Anterior cingulate cortex (tissue), 58 donors: ENCODE data around the gene SAA2.
"Not testable (repeated sequence)": the region's sequence is repeated elsewhere in the genome, so short reads cannot be mapped to it uniquely, and the experiment has no call there.

ENCODE experiments used
- DNase-seq, 58 donors: peaks; one replicate each; lab custom pipeline; 2025; lab: John Stamatoyannopoulos, UW

SAA2 gene

DNA sequence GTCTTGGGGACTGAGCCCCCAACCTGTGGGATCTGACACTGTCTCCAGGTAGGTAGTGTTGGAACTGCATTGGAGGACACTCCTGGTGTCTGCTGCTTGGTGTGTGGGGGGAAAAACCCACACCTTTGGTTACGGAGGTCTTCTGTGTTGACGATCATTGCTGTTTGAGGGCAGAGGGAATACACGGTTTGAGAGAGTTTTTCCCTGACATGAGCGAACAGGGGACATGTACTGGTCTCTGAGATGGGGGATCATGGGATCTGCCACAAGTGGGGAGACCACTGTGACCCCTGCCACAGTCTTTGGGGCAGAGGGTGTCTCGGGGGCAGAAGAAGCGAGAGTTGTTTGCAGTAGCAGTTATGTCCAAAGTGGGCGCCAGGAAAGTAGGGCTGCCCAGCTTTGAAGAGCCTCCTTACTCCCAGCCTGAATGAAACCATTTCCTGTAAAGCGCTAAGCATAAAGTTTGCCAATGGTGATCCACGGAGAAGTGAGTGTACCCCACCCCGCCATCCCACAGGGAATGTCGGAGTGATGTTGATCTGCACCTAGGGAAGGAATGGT, 5.4 kb upstream of the SAA2 start:
- no peak for DNase-seq

DNA sequence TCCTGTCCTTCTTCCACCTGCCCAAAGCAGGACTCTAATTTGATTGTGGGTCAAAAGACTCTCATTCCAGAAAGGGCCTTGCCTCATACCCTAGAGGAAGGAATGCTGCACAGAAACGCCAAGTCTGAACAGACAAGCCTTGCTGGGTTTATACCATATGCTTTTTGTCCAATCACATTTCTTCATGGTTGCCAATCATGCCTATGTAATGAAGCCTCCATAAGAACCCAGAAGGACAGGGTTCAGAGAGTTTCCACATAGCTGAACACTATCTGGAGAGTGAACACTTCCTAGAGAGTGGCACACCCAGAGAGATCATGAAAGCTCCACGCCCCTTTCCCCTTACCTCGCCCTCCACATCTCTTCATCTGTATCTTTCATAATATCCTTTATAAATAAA, 4.8 kb upstream of the SAA2 start:
- no peak for DNase-seq

DNA sequence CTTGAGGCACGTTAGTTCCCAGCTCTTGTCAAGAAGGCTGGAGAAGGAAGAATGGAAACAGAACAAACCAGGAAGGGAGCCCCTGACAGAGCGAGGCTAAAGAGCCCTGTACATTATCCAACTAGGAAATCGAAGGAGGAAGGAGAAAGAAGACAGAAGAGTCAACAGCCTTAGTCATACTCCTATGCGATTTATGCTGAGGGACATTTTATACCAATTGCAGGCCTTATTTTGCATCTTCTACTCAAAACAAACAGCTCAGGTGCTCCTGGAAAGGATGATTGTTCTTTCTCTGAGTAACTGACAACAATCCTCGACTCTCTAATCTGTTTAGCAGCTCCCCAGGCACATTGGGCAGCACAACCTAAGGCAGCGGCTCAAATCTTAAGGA, 1.3 kb downstream of the SAA2 start:
- DNase-seq: not testable (repeated sequence)

DNA sequence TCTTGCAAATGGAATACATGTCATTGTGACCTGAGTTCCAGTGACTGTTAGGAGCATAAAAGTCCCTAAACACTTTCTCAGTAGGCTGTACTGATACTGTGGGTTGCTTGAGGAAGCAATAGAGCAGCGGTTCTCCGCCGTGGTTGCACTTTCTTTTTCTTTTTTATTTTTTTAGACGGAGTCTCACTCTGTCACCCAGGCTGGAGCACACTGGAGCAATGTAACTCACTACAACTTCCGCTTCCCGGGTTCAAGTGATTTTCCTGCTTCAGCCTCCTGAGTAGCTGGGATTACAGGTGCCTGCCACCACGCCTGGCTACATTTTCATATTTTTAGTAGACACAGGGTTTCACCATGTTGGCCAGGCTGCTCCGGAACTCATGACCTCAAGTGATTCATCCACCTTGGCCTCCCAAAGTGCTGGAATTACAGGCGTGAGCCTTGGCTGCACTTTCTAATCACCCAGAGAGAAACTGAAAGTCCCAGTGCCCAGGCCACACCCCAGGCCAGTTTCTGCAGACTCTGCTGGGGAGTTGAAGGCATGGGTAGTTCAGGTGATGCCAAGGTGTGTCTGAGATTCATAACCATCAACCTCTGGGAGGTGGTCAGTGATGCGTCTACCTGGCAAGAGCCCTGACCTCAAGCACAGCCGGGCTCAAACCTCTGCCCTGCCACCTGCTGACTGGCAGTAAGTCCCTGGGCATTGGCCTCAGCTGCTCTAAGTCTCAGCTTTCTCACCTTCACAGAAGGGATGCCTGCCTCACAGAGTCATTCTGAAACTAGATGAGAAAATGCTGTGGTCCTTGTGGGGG, 1.9 kb downstream of the SAA2 start:
- DNase-seq: not testable (repeated sequence)

DNA sequence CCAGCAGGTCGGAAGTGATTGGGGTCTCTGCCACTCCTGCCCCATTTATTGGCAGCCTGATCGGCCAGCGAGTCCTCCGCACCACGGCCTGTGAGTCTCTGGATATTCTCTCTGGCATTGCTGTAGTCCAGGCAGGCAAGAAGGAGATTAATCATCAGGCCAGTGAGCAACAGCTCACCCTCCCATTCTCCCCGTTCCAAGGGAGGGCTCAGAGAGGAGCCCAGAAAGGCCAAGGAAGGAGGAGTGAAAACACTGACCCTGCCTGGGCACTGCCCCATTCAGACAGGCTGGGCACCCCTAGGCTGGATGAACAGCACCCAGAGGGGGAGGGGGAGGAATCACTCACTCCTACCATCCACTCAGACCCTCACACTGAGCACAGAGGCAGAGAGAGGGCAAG, 3.1 kb downstream of the SAA2 start:
- no peak for DNase-seq

DNA sequence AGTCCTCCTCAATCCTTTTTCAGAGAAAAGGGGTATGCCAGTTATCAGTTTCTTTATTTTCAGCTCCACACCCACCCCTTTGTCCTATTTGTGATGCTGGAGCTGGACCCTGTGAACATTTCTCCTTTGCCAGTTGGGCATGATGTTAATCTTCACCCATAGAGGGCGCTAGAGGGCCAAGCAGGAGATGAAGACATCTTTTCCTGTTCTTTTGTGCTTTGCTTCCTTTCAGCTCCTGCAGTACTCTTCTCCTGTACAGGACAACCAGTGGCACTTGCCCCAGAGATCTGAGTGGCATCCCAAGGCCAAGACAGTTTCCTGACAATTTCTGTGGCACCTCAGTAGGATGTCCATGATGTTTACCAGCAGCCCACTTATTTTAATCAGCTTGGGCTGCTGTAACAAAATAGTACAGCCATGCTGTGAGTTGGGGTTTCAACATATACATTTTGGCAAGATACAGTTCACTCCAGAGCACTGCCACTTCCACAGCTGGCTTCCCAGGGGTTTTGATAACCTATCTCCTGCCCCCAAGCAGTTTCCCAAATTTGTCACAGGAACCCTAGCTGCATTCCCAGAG, 4.6 kb downstream of the SAA2 start:
- peak in 10 of 58 donors; percentile 4 to 18 (median 9) for DNase-seq

DNA sequence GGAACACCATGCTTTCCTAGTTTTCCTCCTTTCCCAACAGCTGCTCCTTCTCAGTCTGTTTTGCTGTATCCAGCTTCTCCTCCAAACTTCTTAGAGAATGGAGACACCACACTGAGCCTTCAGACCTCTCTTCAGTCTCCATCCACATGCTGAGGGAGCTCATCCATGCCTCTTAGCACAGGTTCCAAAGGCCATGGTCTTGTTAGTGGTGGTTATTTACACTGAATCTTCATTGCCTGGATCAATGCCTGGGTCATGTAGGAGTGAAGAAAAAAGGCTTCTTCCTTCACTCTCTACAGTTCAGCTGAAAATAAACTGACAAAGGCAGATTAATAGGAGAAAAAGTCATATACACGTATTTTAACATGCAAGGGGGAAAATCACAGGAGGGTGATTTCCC, 8.8 kb downstream of the SAA2 start:
- DNase-seq: no peak

DNA sequence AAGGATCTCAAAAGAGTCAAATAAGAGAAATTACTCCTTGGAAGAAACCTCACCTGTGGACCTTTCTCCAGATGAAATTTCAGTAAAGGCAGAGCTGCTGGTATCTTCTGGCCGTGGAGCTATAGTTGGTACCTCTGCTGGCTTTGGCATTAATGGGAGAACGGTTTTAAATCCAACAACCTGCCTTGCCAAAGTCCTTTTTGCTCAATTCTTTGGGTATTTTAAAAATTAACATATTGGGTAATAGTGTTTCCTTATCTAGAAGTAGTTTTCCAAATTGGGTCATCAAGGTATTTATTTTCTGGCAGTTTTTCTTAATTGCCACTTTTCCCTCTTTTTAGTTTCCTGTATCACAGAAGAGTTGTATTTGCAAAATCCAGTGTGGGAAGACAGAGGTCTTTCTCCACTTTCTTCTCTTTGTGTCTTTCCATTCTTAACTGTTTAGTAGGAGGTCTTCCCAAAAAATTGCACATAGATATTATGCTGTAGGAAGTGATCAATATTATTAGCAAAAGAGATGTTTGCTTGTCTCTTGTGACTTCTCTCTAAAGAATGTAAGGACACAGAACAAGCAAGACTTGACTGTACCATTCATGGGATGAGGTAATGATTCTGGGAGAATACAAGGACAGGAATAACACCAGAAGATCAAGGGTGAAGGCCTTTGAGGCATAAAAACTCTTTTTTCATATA, 11.7 kb downstream of the SAA2 start, which contains the start of gene SAA4:
Gene SAA4, minus strand, starts transcription at position 139 of the 693 bp plus-strand sequence. CDS start 876 bp downstream, outside the sequence.
- DNase-seq: no peak

DNA sequence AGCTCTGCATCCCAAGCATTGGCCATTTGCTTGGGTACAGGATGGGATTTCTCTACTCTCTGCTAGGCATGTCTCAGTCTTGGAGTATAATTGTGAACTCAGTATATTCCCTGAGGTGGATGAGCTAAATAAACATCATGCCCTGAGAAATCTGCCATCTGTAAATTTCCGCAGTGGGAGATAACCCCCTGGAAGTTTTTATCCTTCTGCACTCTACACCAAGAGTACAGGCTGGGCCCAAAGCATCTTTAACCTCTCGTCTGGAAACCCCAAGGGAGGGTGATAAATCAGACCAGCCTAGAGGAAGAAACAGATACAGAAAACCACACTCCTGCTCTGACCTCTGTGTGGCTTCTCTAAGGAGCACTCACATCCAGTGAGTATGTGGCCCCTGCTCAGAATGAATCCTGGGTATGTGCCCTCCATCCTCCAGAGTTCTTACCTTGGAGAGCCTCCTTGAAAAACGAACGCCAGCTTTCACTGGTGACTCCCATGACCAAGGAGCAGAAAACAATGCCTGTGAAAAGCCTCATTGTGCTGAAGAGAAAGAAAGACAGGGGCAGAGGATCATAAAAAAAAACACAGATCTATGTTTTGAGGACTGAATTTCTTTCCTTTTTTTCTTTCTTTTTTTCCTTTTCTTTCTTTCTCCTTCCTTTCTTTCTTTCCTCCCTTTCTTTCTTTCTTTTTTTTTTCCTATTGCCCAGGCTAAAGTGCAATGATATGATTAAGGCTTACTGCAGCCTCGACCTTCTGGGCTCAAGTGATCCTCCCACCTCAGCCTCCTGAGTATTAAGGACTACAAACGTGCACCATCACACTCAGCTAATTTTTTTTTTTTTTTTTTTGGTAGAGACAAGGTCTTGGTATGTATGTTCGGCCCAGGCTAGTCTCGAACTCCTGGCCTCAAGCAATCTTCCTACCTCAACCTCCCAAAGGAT, 12.8 kb downstream of the SAA2 start:
- no peak for DNase-seq

DNA sequence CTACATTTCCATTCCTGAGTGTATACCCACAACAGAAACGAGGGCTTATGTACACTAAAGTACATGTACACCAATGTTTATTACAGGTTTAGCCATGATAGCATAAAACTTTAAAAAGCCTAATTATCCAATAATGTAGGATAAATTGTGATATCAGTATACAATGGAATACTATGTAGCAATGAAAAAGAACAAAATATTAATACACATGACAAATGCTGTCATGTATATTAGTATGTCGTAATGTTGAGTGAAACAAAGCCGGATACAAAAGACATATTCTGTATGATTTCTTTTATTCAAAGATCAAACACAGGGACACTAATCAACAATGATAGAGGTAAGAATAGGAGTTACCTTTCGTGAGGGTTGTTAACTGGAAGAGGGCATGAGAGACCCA, 14.6 kb downstream of the SAA2 start:
- DNase-seq: no peak

DNA sequence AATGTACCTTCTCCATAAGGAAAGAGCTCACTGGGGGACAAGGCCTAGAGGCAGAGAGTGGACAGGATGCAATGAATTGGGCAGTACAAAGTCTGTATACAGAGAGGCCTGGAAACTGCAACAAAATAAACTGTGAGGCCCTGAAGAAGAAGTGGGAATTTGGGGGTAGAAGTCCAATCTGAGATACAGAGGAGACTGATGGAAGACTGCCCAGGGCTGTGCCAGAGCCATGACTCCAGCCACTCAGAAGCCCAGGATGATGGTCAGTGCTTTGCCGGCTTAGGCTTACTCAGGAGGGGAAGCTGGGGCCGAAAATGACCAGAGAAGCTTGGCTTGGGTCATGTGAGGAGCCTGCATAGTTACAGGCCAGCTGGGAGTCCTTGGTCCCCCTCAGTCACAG, 17.6 kb downstream of the SAA2 start:
- no peak for DNase-seq

DNA sequence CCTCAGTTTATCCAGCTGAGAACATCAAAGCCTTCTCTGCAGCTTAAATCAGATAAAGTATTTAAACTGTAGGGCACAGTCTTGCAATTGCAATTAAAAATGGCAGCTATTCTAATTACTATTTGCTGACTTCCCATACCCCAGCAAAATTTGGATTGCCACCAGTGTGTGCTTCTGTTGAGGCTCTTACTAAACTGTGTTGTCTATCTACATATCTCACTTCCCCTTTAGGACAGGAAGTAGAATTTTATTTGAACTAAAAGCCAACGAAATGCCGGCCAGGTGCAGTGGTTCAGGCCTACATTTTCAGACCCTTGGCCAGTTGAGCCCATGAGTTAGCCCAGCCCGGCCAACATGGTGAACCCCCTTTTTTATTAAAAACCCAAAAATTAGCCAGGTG, 19.0 kb downstream of the SAA2 start:
- no peak for DNase-seq

DNA sequence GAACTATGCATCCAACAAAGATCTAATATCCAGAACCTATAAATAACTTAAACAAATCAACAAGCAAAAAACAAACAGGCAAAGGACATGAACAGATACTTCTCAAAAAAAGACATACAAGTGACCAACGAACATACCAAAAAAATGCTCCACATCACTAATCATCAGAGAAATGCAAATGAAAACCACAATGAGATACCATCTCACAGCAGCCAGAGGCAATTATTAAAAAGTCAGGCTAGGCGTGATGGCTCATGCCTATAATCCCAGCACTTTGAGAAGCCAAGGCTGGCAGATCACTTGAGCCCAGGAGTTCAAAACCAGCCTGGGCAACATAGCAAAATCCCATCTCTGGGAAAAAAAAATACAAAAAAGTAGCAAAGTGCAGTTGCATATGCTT, 22.6 kb downstream of the SAA2 start:
- no peak for DNase-seq

DNA sequence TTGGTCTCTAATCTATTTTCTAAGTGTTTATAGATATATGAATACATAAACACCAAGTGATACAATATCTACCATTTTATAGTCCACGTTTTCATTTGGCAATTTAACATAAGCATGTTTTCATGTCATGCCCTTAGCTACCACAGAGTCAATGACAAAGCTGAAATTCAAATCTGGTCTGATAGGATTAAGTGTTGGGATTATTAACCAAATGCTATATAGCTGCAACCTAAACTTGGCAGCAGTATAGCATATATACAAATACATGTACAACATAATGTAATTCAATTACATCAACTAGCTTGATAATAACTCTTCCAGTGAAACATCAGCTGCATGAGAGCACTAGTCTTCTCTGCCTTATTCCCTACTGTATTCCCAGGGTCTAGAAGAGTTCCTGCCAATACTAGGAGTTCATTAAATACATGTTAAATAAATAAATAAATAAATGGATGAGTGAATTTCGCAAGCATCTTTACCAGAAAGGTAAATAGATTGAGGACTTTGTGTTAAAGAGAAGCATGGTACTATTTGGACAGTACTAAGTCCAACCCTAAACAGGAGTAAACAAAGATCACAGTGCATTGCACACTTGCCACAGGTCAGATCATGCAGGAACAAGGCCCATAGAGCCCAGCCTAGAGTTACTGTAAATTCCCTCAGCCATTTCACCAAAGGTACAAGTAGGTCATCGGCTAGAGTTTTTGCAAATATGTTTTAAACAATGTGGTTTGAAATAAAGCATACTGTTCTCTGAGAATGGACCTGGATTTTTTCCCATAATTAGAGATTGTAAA, 24.7 kb downstream of the SAA2 start:
- DNase-seq: no peak

DNA sequence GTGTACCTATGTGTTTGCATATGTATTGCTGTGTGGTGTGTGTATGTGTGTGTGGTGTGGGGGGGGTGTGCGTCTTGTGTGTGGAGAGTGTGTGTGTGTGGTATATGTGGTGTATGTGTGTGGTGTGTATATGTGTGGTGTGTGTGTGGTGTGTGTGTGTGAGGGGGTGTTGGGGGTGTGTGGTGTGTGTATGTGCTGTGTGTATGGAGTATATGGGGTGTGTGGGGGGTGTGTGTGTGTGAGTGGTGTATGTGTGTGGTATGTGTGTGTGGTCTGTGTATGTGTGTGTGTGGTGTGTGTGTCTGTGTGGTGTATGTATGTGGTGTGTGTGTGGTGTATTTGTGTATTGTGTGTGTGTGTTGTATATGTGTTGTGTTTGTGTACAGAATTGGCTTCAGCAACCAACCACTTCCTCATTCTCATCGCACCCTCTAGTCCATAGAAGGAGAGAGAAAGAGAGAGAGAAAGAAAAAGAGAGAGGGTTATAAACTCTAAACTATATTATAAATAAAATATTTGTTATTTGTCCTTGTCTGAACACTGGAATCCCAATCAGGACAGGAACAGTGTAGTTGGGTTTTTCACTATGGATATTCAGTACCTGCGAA, 25.6 kb downstream of the SAA2 start:
- no peak for DNase-seq

DNA sequence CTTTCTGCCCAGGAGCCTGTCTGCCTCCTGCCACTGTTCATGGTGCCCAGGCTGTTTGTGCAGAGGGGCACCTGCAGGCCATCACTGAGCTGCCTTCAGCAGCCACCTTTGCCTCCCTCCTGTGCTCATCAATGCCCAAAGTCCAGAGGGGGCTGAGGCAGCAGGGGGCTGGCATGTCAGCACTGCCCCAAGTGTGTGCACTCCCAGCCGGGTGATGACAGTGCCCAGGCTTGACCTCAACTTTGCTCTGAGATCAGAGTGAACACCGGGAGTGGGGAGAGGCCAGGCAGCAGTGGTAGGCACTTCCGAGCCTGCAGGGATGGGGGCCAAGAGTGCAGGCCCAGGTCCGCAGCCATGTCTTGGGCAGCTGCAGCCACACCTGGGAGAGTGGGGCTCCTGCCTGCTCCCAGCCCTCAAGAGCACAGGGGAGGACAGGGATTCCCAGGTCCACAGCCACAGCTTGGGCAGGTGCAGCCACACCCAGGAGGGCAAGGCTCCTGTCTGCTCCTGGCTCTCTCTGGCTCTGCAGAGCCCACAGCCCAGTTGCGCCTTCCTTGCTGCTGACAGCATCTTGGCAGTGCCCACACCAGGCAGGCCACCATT, 27.1 kb downstream of the SAA2 start:
- DNase-seq: no peak

DNA sequence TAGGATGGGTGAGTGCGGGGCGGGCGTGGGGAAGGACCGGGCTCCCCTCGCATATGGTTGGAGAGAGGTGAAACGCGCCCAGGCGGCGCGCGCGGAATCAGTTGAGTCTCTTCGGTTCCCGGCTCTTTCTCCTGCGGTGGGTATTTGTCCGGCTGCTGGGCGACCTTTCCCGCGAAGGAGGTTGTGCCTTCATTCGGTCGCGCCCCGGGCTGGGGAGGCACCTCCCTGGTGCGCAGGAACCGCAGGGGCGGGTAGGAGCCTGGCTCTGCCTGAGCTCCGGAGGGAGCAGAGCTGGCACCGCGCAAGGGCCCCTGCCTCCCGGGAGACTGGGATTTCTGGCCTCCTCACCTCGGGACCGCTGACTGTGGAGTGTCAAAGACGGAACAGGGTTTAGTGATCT, 39.4 kb downstream of the SAA2 start:
- DNase-seq: no peak

DNA sequence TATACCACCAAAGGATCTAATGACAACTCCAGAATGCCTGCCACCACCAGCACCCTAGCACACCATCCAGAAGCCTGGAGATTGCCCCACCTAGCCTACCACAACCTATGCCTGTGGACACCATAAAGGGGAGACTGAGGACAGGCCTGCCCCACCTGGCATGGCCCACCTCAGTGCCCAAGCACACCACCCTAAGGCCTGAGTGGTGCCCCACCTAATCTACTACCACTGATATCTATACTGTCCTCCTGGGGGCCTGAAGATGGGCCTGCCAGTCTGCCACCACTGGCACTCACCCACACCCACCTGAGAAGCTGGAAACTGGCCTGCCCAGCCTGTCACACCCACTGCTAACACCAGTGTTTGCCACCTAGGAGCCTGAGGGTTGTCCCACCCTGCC, 43.7 kb downstream of the SAA2 start:
- no peak for DNase-seq

DNA sequence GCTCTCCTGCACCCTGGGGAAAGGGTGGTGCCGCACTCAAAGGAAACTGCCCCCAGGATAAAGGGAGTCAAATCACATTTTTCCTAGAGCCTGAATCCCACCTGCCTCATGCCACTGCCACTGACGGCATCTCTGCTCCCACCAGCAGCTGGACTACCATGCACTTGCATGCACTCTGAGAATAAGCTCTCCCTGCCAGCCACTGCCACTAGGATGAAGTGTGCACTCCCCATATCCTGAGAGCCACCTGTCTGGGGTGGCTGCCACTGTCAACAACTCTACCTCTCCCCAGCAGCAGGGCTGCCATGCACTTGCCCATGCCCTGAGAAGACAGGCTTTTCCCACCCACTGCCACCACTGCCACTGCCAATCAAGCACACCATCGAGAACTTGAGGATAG, 44.2 kb downstream of the SAA2 start:
- no peak for DNase-seq
